T-cell (primary cell): ENCODE measurements around the gene GPR39. TPM values are rescaled to one million over a fixed set of nuclear protein-coding genes. Genes with fewer than 3 reads are reported as not detected.

Source experiments
- ATAC-seq, 4 experiments: fragments of 200-7000 bp in 3 of 4; fragments of 150-1000 bp in 1 of 4; cut with Tn5 transposase; replicated peaks in 1 of 4; 1 replicate in 3 of 4; 2 replicates in 1 of 4; pipeline ENCODE4 v1.10.0; 2021; ENCODE audit warnings: moderate library complexity in 3 of 4, mild to moderate bottlenecking in 2 of 4, moderate number of reproducible peaks in 1 of 4
- CTCF ChIA-PET, 2 donors: fragments of 300-600 bp; sonication (Branson Sonifier 250); formaldehyde crosslinking; loops; one replicate each; lab custom pipeline; 2022; ENCODE audit warnings: antibody characterized with exemption in 2 of 2; lab: Charles Lee
- POLR2A ChIA-PET, 2 donors: fragments of 300-600 bp; sonication (Branson Sonifier 250); formaldehyde crosslinking; loops; one replicate each; lab custom pipeline; 2022; ENCODE audit warnings: antibody characterized with exemption in 2 of 2; lab: Charles Lee
- DNase-seq, 35 experiments: peaks; one replicate each; pipeline versions ENCODE4 v3.0.0 to v3.0.0-alpha.2; 2013 to 2023
- H3K27ac ChIP-seq: one replicate; pipeline ENCODE4 v1.5.1; 2013; ENCODE audit warnings: low read length
- H3K27me3 ChIP-seq, 2 experiments: replicated peaks in 1 of 2; 1 replicate in 1 of 2; 2 replicates in 1 of 2; pipeline versions ENCODE4 v1.6.1 to v1.7.0; 2013; ENCODE audit warnings: low read length in 1 of 2, mixed read lengths in 1 of 2; ENCODE audit not compliant: control insufficient read depth in 2 of 2, insufficient read depth in 2 of 2; ENCODE audit errors: extremely low read depth in 1 of 2
- H3K36me3 ChIP-seq, 2 donors: 1 replicate in 1 of 2; 2 replicates in 1 of 2; pipeline versions ENCODE4 v1.6.1 to v1.7.0; 2013; ENCODE audit warnings: low read length in 1 of 2; ENCODE audit not compliant: control insufficient read depth in 2 of 2, insufficient read depth in 1 of 2; ENCODE audit errors: extremely low read depth in 1 of 2
- H3K4me1 ChIP-seq, 2 experiments: 1 replicate in 1 of 2; 2 replicates in 1 of 2; pipeline versions ENCODE4 v1.6.1 to v1.7.0; 2013; ENCODE audit warnings: low read length in 2 of 2, mixed read lengths in 1 of 2; ENCODE audit not compliant: insufficient read depth in 2 of 2, control insufficient read depth in 1 of 2; ENCODE audit errors: extremely low read depth in 1 of 2
- H3K4me3 ChIP-seq, 2 donors: 1 replicate in 1 of 2; 2 replicates in 1 of 2; pipeline versions ENCODE4 v1.5.1 to v1.7.0; 2013; ENCODE audit warnings: mild to moderate bottlenecking in 2 of 2, low read length in 1 of 2, moderate library complexity in 1 of 2; ENCODE audit not compliant: control insufficient read depth in 1 of 2; ENCODE audit errors: extremely low read depth in 1 of 2
- H3K9me3 ChIP-seq: 2 replicates; pipeline ENCODE4 v1.7.0; 2013
- H3K27ac Mint-ChIP-seq, 2 donors: one replicate each; pipeline ENCODE4 v1.8.0; 2020 to 2021; ENCODE audit warnings: mild to moderate bottlenecking in 2 of 2, mixed read lengths in 2 of 2
- H3K27me3 Mint-ChIP-seq, 2 donors: one replicate each; pipeline ENCODE4 v1.8.0; 2021 to 2022; ENCODE audit warnings: mixed read lengths in 2 of 2
- H3K36me3 Mint-ChIP-seq: one replicate; pipeline ENCODE4 v1.8.0; 2021; ENCODE audit warnings: mixed read lengths
- H3K4me1 Mint-ChIP-seq, 3 donors: one replicate each; pipeline ENCODE4 v1.8.0; 2020 to 2022; ENCODE audit warnings: mixed read lengths in 3 of 3, mild to moderate bottlenecking in 1 of 3
- H3K4me3 Mint-ChIP-seq, 3 donors: one replicate each; pipeline ENCODE4 v1.8.0; 2020 to 2022; ENCODE audit warnings: mild to moderate bottlenecking in 3 of 3, mixed read lengths in 3 of 3, moderate library complexity in 3 of 3
- H3K9me3 Mint-ChIP-seq, 3 donors: one replicate each; pipeline ENCODE4 v1.8.0; 2020 to 2022; ENCODE audit warnings: mixed read lengths in 3 of 3
- WGBS: methylation state at CpG from one replicate; pipeline ENCODE4 v1.1.5; 2013; ENCODE audit warnings: missing lambda C conversion rate; ENCODE audit not compliant: insufficient coverage; 5-methylcytosine and 5-hydroxymethylcytosine counted together
- total RNA-seq, 35 experiments: library from RNA in 6 of 35; stranded (reverse) in 6 of 35; fragments of 120-200 nt in 1 of 35; gene quantifications; one replicate each; pipeline versions ENCODE4 v1.2.1 to v1.2.4 and lab custom pipeline; 2013 to 2026

GPR39 gene
- total RNA-seq, 5 donors from 2014 or later (not counting 1 experiment from before 2014, with no cell fraction given): not detected

GRCh38 chr2:132482821-132483220, 66.2 kb downstream of the GPR39 start:
- Mint-ChIP-seq H3K4me3 (no peak overlapping the region), H3K27ac (no peak overlapping the region), H3K36me3 (no peaks in the 10 kb centered on the region), H3K27me3 (no peaks in the 10 kb centered on the region), H3K9me3 (no peaks in the 10 kb centered on the region), H3K4me1 (no peaks in the 10 kb centered on the region)
- no peaks in the 10 kb centered on the region for H3K4me1 ChIP-seq
- no peaks in the 10 kb centered on the region for H3K9me3 ChIP-seq
- ATAC-seq (no peak), DNase-seq (no peak)
- no peak overlapping the region for H3K27ac ChIP-seq
- ChIA-PET POLR2A (no interaction called here), CTCF (no interaction called here)
- no CpG with 5 or more reads among the region's 3 CpGs for WGBS
- H3K4me3 ChIP-seq: no peak overlapping the region
- no peaks in the 10 kb centered on the region for H3K27me3 ChIP-seq
- H3K36me3 ChIP-seq: no peaks in the 10 kb centered on the region

- CTCF ChIA-PET: no interaction called here
- H3K36me3 ChIP-seq: no peaks in the 10 kb centered on the region
- H3K4me1 ChIP-seq: no peaks in the 10 kb centered on the region
- POLR2A ChIA-PET: no interaction called here
- H3K27ac ChIP-seq: no peak overlapping the region
- H3K4me3 ChIP-seq: no peak overlapping the region
- Mint-ChIP-seq H3K27me3 (peaks cover 3 to 6% of the 10 kb centered on the region in 2 donors), H3K9me3 (peaks cover 0 to 4% (median 0%) of the 10 kb centered on the region in 3 donors), H3K27ac (no peak overlapping the region), H3K4me1 (no peaks in the 10 kb centered on the region), H3K4me3 (no peak overlapping the region), H3K36me3 (no peaks in the 10 kb centered on the region)
- no peaks in the 10 kb centered on the region for H3K27me3 ChIP-seq
- ATAC-seq: no peak
- no CpG with 5 or more reads among the region's 1 CpG for WGBS
- H3K9me3 ChIP-seq: no peaks in the 10 kb centered on the region
- DNase-seq: no peak
These were observed 67.5 kb downstream of the GPR39 start for GRCh38 chr2:132484144-132484543.

GRCh38 chr2:132488491-132488890, 71.9 kb downstream of the GPR39 start:
- peaks cover 0 to 6% (median 4%) of the 10 kb centered on the region in 3 donors for H3K9me3 Mint-ChIP-seq
- H3K9me3 ChIP-seq: no peaks in the 10 kb centered on the region
- no peaks in the 10 kb centered on the region for H3K36me3 ChIP-seq
- POLR2A ChIA-PET: no interaction called here
- CTCF ChIA-PET: no interaction called here
- no peaks in the 10 kb centered on the region for H3K36me3 Mint-ChIP-seq
- no peak for ATAC-seq
- H3K27ac Mint-ChIP-seq: no peak overlapping the region
- 100% methylated on average over 2 of the region's 6 CpGs for WGBS
- H3K4me1 ChIP-seq: no peaks in the 10 kb centered on the region
- no peak for DNase-seq
- H3K4me3 ChIP-seq: no peak overlapping the region
- no peaks in the 10 kb centered on the region for H3K4me1 Mint-ChIP-seq
- peaks cover 3 to 6% of the 10 kb centered on the region in 2 donors for H3K27me3 Mint-ChIP-seq
- no peak overlapping the region for H3K4me3 Mint-ChIP-seq
- H3K27me3 ChIP-seq: no peaks in the 10 kb centered on the region
- no peak overlapping the region for H3K27ac ChIP-seq

GRCh38 chr2:132489150-132489549, 72.5 kb downstream of the GPR39 start:
- ATAC-seq: no peak
- no peaks in the 10 kb centered on the region for H3K36me3 ChIP-seq
- H3K9me3 Mint-ChIP-seq: peaks cover 0 to 10% (median 4%) of the 10 kb centered on the region in 3 donors
- no peaks in the 10 kb centered on the region for H3K27me3 ChIP-seq
- no peaks in the 10 kb centered on the region for H3K4me1 ChIP-seq
- no peaks in the 10 kb centered on the region for H3K4me1 Mint-ChIP-seq
- no peak overlapping the region for H3K4me3 ChIP-seq
- 21% methylated on average over 18 of the region's 18 CpGs for WGBS
- DNase-seq: no peak
- H3K36me3 Mint-ChIP-seq: no peaks in the 10 kb centered on the region
- CTCF ChIA-PET: no interaction called here
- no peak overlapping the region for H3K27ac ChIP-seq
- POLR2A ChIA-PET: no interaction called here
- H3K27me3 Mint-ChIP-seq: peaks cover 3 to 6% of the 10 kb centered on the region in 2 donors
- H3K9me3 ChIP-seq: no peaks in the 10 kb centered on the region
- H3K4me3 Mint-ChIP-seq: no peak overlapping the region
- no peak overlapping the region for H3K27ac Mint-ChIP-seq

DNA sequence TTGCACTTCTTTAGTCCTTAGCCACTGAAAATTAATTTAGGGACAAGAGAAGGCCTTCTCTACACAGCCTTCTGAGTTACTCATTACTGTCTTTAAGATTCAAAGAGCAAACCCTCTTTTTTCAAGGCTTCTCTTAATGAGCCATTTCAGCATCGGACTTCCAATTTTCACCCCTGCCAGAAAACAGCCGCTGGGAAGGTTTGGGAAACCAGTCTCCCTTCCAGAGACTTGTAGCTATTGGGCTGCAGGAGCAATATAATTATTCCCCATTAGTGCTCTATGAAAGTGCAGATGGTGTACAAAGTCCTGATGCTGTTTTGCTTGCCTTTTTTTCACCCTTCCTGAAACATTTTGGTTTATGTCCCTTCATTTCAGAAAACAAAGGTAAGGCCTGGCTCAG, 79.3 kb downstream of the GPR39 start:
- ChIA-PET CTCF (no interaction called here), POLR2A (no interaction called here)
- Histone ChIP-seq H3K4me1 (no peaks in the 10 kb centered on the region), H3K27me3 (no peaks in the 10 kb centered on the region), H3K27ac (no peak overlapping the region), H3K4me3 (no peak overlapping the region), H3K36me3 (no peaks in the 10 kb centered on the region), H3K9me3 (no peaks in the 10 kb centered on the region)
- Mint-ChIP-seq H3K9me3 (peaks cover 0 to 21% (median 9%) of the 10 kb centered on the region in 3 donors), H3K4me1 (no peaks in the 10 kb centered on the region), H3K36me3 (no peaks in the 10 kb centered on the region), H3K27ac (no peak overlapping the region), H3K4me3 (no peak overlapping the region), H3K27me3 (no peaks in the 10 kb centered on the region)
- DNase-seq (no peak), ATAC-seq (no peak)
- no CpG with 5 or more reads among the region's 2 CpGs for WGBS

DNA sequence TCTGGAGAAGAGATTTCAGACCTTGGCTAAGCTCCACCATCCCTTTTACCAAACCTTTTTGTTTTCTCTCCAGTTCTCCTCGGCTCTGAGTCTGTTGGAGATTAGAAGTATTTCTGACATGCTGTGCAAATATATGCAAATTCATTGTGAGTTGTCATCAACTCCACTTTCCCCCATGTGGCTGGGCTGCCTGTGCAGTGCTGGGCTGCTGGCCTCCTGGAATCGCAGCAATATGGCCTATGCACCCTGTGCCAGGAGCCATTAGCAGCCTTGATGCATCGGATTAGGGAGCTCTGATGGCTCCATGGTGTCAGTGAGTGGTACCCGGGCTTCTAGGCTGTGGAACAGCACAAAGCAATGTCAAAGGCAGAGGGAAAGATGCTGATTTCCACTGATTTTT, 80.0 kb downstream of the GPR39 start:
- H3K36me3 ChIP-seq: no peaks in the 10 kb centered on the region
- no peaks in the 10 kb centered on the region for H3K27me3 ChIP-seq
- H3K4me1 ChIP-seq: no peaks in the 10 kb centered on the region
- Mint-ChIP-seq H3K4me3 (no peak overlapping the region), H3K36me3 (no peaks in the 10 kb centered on the region), H3K4me1 (no peaks in the 10 kb centered on the region), H3K27ac (no peak overlapping the region), H3K9me3 (peaks cover 3 to 21% (median 12%) of the 10 kb centered on the region in 3 donors), H3K27me3 (no peaks in the 10 kb centered on the region)
- ChIA-PET CTCF (no interaction called here), POLR2A (no interaction called here)
- H3K27ac ChIP-seq: no peak overlapping the region
- WGBS: 76% methylated on average over 2 of the region's 4 CpGs
- H3K4me3 ChIP-seq: no peak overlapping the region
- no peak for DNase-seq
- H3K9me3 ChIP-seq: no peaks in the 10 kb centered on the region
- no peak for ATAC-seq

DNA sequence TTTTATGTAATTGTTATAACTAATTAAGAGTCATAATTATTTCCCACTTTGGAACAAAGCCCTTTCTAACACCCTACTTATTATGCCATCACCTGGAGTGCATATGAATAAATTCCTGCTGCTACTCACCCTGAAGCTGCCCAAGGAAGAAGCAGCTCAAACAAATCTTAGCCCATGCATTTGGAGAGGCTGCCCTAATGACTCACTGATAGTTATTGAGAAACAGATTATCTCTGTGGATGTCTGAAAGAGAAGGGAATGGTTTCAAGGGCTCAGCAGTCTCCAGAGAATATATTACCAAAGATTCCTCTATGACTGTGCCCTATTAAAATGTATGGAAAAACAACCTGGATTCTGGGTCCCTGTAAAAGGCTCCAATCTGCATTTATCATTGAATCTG, 81.0 kb downstream of the GPR39 start:
- Histone ChIP-seq H3K27ac (no peak overlapping the region), H3K4me3 (no peak overlapping the region), H3K36me3 (no peaks in the 10 kb centered on the region), H3K9me3 (no peaks in the 10 kb centered on the region), H3K27me3 (no peaks in the 10 kb centered on the region), H3K4me1 (no peaks in the 10 kb centered on the region)
- peaks cover 9 to 23% (median 15%) of the 10 kb centered on the region in 3 donors for H3K9me3 Mint-ChIP-seq
- ChIA-PET POLR2A (no interaction called here), CTCF (no interaction called here)
- H3K36me3 Mint-ChIP-seq: no peaks in the 10 kb centered on the region
- no peak for ATAC-seq
- no peak overlapping the region for H3K4me3 Mint-ChIP-seq
- H3K27me3 Mint-ChIP-seq: no peaks in the 10 kb centered on the region
- no peaks in the 10 kb centered on the region for H3K4me1 Mint-ChIP-seq
- no peak for DNase-seq
- H3K27ac Mint-ChIP-seq: no peak overlapping the region
